ENCODE measurements around the gene APLP2. TPM values are rescaled to one million over a fixed set of nuclear protein-coding genes. Genes with fewer than 3 reads are reported as not detected.
"Not testable (repeated sequence)": the region's sequence is repeated elsewhere in the genome, so short reads cannot be mapped to it uniquely, and the experiment has no call there.

Gene APLP2
- total RNA-seq, 3 donors from 2014 or later = 328 to 406 (median 400) TPM

GRCh38 chr11:130100381-130101095, 30.8 kb downstream of the APLP2 start:
- Histone ChIP-seq H3K36me3 (ENCODE audit: low read depth) (no peaks in the 10 kb centered on the region), H3K9me3 (no peaks in the 10 kb centered on the region), H3K4me1 (ENCODE audit: low read depth) (no peaks in the 10 kb centered on the region), H3K4me3 (no peak overlapping the region)
- TF ChIP-seq, protein P1, sequence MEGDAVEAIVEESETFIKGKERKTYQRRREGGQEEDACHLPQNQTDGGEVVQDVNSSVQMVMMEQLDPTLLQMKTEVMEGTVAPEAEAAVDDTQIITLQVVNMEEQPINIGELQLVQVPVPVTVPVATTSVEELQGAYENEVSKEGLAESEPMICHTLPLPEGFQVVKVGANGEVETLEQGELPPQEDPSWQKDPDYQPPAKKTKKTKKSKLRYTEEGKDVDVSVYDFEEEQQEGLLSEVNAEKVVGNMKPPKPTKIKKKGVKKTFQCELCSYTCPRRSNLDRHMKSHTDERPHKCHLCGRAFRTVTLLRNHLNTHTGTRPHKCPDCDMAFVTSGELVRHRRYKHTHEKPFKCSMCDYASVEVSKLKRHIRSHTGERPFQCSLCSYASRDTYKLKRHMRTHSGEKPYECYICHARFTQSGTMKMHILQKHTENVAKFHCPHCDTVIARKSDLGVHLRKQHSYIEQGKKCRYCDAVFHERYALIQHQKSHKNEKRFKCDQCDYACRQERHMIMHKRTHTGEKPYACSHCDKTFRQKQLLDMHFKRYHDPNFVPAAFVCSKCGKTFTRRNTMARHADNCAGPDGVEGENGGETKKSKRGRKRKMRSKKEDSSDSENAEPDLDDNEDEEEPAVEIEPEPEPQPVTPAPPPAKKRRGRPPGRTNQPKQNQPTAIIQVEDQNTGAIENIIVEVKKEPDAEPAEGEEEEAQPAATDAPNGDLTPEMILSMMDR (IDR thresholded peaks at IDR 0.05) = no peak
- intact Hi-C loops (cut with DNase I, micrococcal nuclease) = no loop called here
- no peak for DNase-seq
- no peak for ATAC-seq

- Histone ChIP-seq H3K36me3 (ENCODE audit: low read depth) (no peaks in the 10 kb centered on the region), H3K4me1 (ENCODE audit: low read depth) (no peaks in the 10 kb centered on the region), H3K9me3 (no peaks in the 10 kb centered on the region), H3K4me3 (no peak overlapping the region)
- TF ChIP-seq, protein P1 (IDR thresholded peaks at IDR 0.05) = no peak
- intact Hi-C loops (cut with DNase I, micrococcal nuclease) = no loop called here
- no peak for DNase-seq
- no peak for ATAC-seq
These were observed 32.0 kb downstream of the APLP2 start for GRCh38 chr11:130101661-130102060.

DNA sequence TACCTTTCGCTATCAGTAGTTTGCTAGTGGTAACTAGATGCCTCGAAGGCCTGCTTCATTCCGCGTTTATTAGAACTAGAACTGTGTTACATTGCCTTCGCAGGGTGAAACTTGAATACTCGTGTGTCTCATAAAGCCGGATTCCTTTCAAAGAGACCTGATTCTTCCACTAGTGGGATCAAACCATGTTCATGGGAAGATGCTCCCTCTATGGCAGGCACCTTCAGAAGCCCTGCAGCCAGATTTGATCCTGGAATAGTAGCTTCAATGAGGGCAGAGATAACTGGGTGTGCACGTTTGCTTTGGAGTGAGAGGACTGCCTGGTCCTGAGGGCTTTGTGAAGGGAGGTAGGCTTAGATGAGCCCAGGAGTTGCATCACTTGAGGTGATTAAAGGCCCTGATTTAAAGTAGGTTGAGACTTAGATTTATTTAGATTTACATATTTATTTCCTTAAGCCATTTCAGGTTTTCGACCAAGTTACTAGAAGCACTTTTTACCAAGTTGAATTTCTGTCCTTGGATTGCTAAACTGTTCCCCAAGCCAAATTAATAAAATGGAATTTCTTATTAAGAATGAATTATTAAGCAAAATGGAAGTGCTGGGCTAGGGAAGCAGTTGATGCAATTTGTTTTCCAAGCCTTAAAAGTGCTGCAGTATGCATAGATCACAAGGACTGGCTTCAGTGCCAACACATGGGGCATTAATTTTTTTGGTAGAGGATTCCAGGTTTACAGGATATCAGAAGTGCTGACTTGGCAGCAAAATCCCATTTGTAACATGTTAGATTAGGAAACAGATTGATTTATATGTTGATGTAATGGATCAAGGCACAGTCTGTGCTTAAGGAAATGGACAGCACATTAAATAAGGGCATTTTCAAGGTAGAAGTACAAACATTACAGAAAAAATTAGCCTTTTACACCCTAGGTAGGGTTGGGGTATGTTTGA, 32.9 kb downstream of the APLP2 start:
- Histone ChIP-seq H3K9me3 (no peaks in the 10 kb centered on the region), H3K4me1 (ENCODE audit: low read depth) (no peaks in the 10 kb centered on the region), H3K4me3 (no peak overlapping the region), H3K36me3 (ENCODE audit: low read depth) (no peaks in the 10 kb centered on the region)
- TF ChIP-seq, protein P1 (IDR thresholded peaks at IDR 0.05) = no peak
- intact Hi-C loops (cut with DNase I, micrococcal nuclease) = no loop called here
- ATAC-seq (no peak), DNase-seq (no peak)

DNA sequence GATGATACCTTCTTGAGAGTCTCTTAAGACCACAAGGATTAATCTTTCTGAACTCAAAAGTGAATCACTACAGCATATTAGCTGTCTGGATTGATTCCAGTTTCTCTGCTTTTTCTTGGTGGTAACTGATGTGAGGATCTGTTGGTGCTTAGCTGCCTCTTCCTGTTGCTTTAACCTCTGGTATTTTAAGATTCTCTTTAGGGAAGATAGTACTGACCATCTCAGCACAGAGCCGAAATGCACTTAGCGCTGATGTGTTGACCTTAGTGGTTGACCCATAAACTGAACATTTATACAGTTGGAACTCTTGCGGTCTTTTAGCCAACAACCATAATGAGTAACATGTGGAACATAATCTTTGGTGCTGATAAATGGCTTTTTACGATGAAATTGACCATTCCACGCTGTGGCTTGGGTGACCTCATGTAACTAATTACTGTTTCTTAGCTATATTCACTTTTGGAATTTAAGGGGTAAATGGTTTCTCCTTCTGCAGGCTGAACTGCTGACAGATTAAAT, 33.7 kb downstream of the APLP2 start:
- ATAC-seq = peak; percentile 41

GRCh38 chr11:130106381-130106780, 36.7 kb downstream of the APLP2 start:
- no peak for ATAC-seq
- Histone ChIP-seq H3K4me3 (no peak overlapping the region), H3K9me3 (no peaks in the 10 kb centered on the region), H3K36me3 (ENCODE audit: low read depth) (no peaks in the 10 kb centered on the region), H3K4me1 (ENCODE audit: low read depth) (no peaks in the 10 kb centered on the region)
- no peak for DNase-seq
- intact Hi-C loops (cut with DNase I, micrococcal nuclease) = no loop called here
- TF ChIP-seq, protein P1 (IDR thresholded peaks at IDR 0.05) = no peak

More for the DNA sequence above, 33.7 kb downstream of the APLP2 start:
- no peak overlapping the region for H3K4me3 ChIP-seq
- no peaks in the 10 kb centered on the region for H3K4me1 ChIP-seq (ENCODE audit: low read depth)
- H3K9me3 ChIP-seq = no peaks in the 10 kb centered on the region
- TF ChIP-seq, protein P1 (IDR thresholded peaks at IDR 0.05) = no peak
- DNase-seq = no peak
- H3K36me3 ChIP-seq (ENCODE audit: low read depth) = no peaks in the 10 kb centered on the region
- intact Hi-C loops (cut with DNase I, micrococcal nuclease) = no loop called here

GRCh38 chr11:130108671-130109070, 39.0 kb downstream of the APLP2 start:
- DNase-seq; ATAC-seq; intact Hi-C loops (cut with DNase I, micrococcal nuclease); H3K4me3 ChIP-seq; H3K9me3 ChIP-seq; H3K4me1 ChIP-seq (ENCODE audit: low read depth); H3K36me3 ChIP-seq (ENCODE audit: low read depth): not testable (repeated sequence)
